DND-41 (cell line): ENCODE measurements around the gene ERCC6.

Source experiments
- ATAC-seq: fragments of 200-7000 bp; cut with Tn5 transposase; 3 replicates; pipeline ENCODE4 v1.9.1; 2021; ENCODE audit warnings: low read depth; ENCODE audit not compliant: insufficient read depth
- DNase-seq: peaks from one replicate; pipeline ENCODE4 v3.0.0-alpha.2; 2020
- H2AFZ ChIP-seq: 2 replicates; pipeline ENCODE4 v1.6.0; 2012; ENCODE audit warnings: low read depth, low read length
- H3K27ac ChIP-seq: 2 replicates; pipeline ENCODE4 v1.5.1; 2012; ENCODE audit warnings: low read length, inconsistent platforms
- H3K27me3 ChIP-seq: fragments of 200-600 bp; sonication (generic); 2 replicates; pipeline ENCODE4 v1.6.0; 2012; ENCODE audit warnings: low read length, mild to moderate bottlenecking, inconsistent platforms; ENCODE audit not compliant: insufficient read depth, poor library complexity
- H3K36me3 ChIP-seq: 2 replicates; pipeline ENCODE4 v1.5.1; 2012; ENCODE audit warnings: low read length, inconsistent platforms; ENCODE audit not compliant: insufficient read depth
- H3K4me1 ChIP-seq: 2 replicates; pipeline ENCODE4 v1.5.1; 2012; ENCODE audit warnings: mild to moderate bottlenecking, low read length; ENCODE audit not compliant: insufficient read depth
- H3K4me2 ChIP-seq: 2 replicates; pipeline ENCODE4 v1.6.0; 2012; ENCODE audit warnings: mild to moderate bottlenecking, moderate library complexity, low read length, inconsistent platforms; ENCODE audit not compliant: insufficient read depth
- H3K4me3 ChIP-seq, 2 experiments: fragments of 200-600 bp in 1 of 2; shearing (Covaris generic) in 1 of 2; 2 replicates each; pipeline ENCODE4 v1.5.1; 2012 to 2016; ENCODE audit warnings: inconsistent platforms in 2 of 2, low read length in 2 of 2, mild to moderate bottlenecking in 2 of 2, low read depth in 1 of 2, moderate library complexity in 1 of 2
- H3K79me2 ChIP-seq: 2 replicates; pipeline ENCODE4 v1.6.0; 2012; ENCODE audit warnings: low read length, inconsistent platforms; ENCODE audit not compliant: insufficient read depth
- H3K9ac ChIP-seq: 2 replicates; pipeline ENCODE4 v1.6.0; 2012; ENCODE audit warnings: low read depth, mild to moderate bottlenecking, inconsistent platforms, low read length, moderate library complexity
- H3K9me3 ChIP-seq: 2 replicates; pipeline ENCODE4 v1.5.1; 2012; ENCODE audit warnings: low read length, moderate library complexity, mild to moderate bottlenecking, inconsistent platforms; ENCODE audit not compliant: insufficient read depth, severe bottlenecking
- H4K20me1 ChIP-seq: 2 replicates; pipeline ENCODE4 v1.6.0; 2012; ENCODE audit warnings: low read length; ENCODE audit not compliant: insufficient read depth
- CTCF ChIP-seq: IDR thresholded peaks from 2 replicates; pipeline ENCODE4 v1.5.1; 2012; ENCODE audit warnings: borderline replicate concordance, low read length, moderate library complexity, mild to moderate bottlenecking; ENCODE audit not compliant: poor library complexity, severe bottlenecking; ENCODE audit errors: extremely low read depth
- EZH2 ChIP-seq: IDR thresholded peaks from 3 replicates; pipeline ENCODE4 v1.6.1; 2012; ENCODE audit warnings: borderline replicate concordance, low read depth, mild to moderate bottlenecking, moderate library complexity, low read length, inconsistent platforms; ENCODE audit not compliant: severe bottlenecking

ERCC6 gene

GRCh38 chr10:49498425-49498824, 40.5 kb downstream of the ERCC6 start:
- H3K4me3 ChIP-seq, result no peak overlapping the region
- H3K36me3 ChIP-seq, result 0 out of 2 replicates have a peak, but pooled peaks cover 4% of the 10 kb centered on the region
- TF ChIP-seq CTCF (no peak), EZH2 (no peak)
- no peak overlapping the region for H2AFZ ChIP-seq
- H4K20me1 ChIP-seq, result peaks cover 12% of the 10 kb centered on the region
- ATAC-seq (no peak), DNase-seq (no peak)
- H3K27ac ChIP-seq, result no peak overlapping the region
- no peaks in the 10 kb centered on the region for H3K9me3 ChIP-seq
- no peak overlapping the region for H3K4me2 ChIP-seq
- no peaks in the 10 kb centered on the region for H3K27me3 ChIP-seq
- no peaks in the 10 kb centered on the region for H3K4me1 ChIP-seq
- H3K9ac ChIP-seq, result no peak overlapping the region
- no peaks in the 10 kb centered on the region for H3K79me2 ChIP-seq

GRCh38 chr10:49497358-49497757, 41.6 kb downstream of the ERCC6 start:
- Histone ChIP-seq H3K27ac (no peak overlapping the region), H4K20me1 (peaks cover 6% of the 10 kb centered on the region), H3K4me2 (no peak overlapping the region), H2AFZ (no peak overlapping the region), H3K4me3 (no peak overlapping the region), H3K4me1 (no peaks in the 10 kb centered on the region), H3K36me3 (0 out of 2 replicates have a peak, but pooled peaks cover 4% of the 10 kb centered on the region), H3K27me3 (no peaks in the 10 kb centered on the region), H3K79me2 (no peaks in the 10 kb centered on the region), H3K9ac (no peak overlapping the region), H3K9me3 (no peaks in the 10 kb centered on the region)
- DNase-seq (no peak), ATAC-seq (no peak)
- TF ChIP-seq CTCF (no peak), EZH2 (no peak)

- 0 out of 2 replicates have a peak, but pooled peaks cover 3% of the 10 kb centered on the region for H4K20me1 ChIP-seq
- TF ChIP-seq CTCF (no peak), EZH2 (no peak)
- no peaks in the 10 kb centered on the region for H3K79me2 ChIP-seq
- no peak overlapping the region for H3K9ac ChIP-seq
- DNase-seq (no peak), ATAC-seq (no peak)
- H3K27ac ChIP-seq, result no peak overlapping the region
- H2AFZ ChIP-seq, result no peak overlapping the region
- H3K4me3 ChIP-seq, result no peak overlapping the region
- H3K36me3 ChIP-seq, result no peaks in the 10 kb centered on the region
- no peaks in the 10 kb centered on the region for H3K9me3 ChIP-seq
- no peaks in the 10 kb centered on the region for H3K27me3 ChIP-seq
- H3K4me1 ChIP-seq, result no peaks in the 10 kb centered on the region
- H3K4me2 ChIP-seq, result no peak overlapping the region
These were observed 50.7 kb downstream of the ERCC6 start for GRCh38 chr10:49488056-49488717.
